HG02852 (cell line): Measurements from ENCODE around the gene SLC7A14.

Source experiments
- ATAC-seq: cut with Tn5 transposase; IDR thresholded peaks from one replicate; pipeline ENCODE4 v1.9.1; 2021; ENCODE audit warnings: mild to moderate bottlenecking, moderate library complexity; ENCODE audit not compliant: unreplicated experiment

Gene SLC7A14

DNA sequence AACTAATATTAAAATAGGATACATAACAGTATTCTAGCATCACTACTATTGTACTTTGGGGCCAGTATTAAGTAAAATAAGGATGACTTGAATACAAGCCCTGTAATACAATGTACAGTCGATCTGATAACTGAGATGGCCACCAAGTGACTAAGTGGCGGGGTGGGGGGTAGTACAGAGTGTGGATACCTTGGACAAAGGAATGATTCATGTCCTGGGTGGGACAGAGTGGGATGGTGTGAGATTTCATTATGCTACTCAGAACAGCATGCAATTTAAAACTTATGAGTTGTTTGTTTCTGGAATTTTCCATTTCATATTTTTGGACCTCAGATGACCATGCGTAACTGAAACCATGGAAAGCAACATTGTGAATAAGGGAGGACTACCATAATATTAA, 46.0 kb downstream of the SLC7A14 start:
- no peak for ATAC-seq

DNA sequence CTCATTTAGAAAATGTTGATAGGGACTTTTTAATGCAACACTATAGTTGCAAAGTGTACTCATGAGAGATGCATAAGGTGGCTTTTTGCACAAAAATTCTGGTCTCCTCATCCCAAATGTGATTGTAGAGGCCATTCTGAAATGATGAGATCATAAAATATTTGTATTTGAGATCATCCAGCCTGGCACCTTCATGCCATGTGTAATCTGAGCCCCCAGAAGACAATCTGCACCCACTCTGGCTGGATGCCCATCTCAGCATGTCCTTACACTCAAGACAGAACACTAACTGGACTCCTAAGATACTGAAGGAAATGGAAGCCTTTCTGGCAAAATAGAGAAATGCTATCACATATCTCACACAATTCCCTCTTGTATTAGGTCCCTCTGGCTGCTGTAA, 49.2 kb downstream of the SLC7A14 start:
- ATAC-seq, result no peak

DNA sequence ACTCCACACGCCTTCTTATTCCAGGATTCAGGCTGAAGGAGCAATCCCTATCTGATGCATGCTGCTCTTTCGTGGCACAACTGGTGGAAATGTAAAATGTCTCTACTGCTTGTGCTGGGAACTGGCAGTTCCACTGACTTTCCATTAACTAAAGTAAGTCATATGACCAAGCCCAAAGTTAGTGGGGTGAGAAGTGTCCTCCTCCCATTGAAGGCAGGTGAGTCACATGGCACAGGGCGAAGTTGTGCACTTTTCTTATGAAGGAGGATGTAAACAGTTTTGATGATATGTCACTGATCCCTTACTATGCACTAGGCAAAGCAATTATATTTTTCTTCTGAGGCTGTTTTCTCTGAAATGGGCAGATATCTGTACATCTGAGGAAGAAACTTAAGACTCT, 51.6 kb downstream of the SLC7A14 start:
- no peak for ATAC-seq

DNA sequence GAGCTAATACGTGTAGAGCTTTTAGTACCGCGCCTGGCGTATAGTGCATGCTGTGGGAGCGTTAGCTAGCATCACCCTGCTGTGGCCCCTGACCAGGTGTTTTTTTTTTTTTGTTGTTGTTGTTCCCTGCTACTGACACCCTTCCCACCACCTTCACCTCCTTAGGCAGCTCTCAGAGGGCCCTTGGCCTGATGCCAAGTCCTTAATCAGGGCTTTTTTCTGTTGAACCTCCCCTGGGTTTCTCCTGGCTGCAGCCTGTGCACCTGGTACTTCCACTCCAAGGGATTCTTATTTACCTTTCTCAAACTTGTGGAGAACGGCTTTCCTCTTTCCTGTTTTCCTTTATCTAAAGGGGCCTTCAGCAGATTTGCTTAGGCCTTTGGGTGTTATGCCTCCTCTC, 53.3 kb downstream of the SLC7A14 start:
- ATAC-seq, result no peak

- ATAC-seq, result no peak
These were observed 54.1 kb downstream of the SLC7A14 start for GRCh38 chr3:170531657-170532335.

GRCh38 chr3:170531054-170531453, 54.8 kb downstream of the SLC7A14 start:
- ATAC-seq, result no peak

DNA sequence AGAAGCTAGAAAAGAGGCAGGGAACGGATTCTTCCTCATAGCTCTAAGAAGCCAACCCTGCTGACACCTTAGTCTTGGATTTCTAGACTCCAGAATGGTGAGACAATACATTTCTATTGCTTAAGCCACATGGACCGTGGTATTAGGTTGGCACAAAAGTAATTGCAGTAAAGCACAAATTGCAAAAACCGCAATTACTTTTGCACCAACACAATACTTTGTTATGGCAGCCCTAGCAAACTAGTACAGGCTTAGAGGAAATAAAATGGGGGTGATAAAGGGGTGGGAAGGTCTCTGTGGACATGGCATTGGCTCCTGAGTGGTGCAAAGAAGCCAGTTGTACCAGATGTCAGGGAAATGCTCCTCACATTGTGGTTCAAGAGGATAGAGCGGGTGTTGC, 56.0 kb downstream of the SLC7A14 start:
- ATAC-seq, result no peak

GRCh38 chr3:170529346-170529745, 56.5 kb downstream of the SLC7A14 start:
- no peak for ATAC-seq

DNA sequence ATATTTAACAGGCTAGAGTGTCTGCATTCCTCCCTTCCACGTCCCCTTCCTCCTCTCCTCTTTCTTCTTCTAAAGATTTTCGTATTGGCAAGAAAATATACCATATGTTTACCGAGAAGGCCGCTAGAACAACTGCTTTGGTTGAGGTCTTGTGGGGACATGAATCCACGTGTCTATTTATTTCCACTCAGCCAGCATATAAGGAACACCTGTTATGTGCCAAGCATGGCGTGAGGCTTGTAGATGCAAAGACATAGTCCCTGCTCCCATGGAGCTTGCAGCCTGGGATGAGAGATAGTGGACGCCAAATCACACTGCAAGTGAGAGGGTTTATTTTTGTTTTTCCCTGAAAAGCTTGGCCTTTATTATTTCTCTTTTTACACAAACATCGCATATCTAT, 57.1 kb downstream of the SLC7A14 start:
- no peak for ATAC-seq

GRCh38 chr3:170524073-170524472, 61.8 kb downstream of the SLC7A14 start:
- no peak for ATAC-seq

DNA sequence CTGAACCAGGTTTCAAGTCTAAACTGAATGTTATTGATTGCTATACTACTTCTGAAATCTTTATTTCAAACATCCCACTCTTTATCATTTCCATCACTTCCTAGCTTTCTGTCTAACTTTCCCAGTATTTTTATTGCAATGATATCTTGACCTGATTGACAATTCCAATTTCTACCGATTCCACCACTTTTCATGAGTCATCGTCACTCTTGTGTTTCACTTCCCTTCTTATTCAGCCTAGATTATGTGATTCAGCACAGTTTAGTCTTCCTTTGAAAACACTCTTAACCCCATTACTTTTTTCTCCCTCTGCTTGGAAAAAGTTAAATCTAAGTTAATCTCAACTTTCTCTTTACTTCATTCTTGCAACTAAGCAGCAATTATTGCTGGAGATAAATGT, 62.6 kb downstream of the SLC7A14 start:
- no peak for ATAC-seq

DNA sequence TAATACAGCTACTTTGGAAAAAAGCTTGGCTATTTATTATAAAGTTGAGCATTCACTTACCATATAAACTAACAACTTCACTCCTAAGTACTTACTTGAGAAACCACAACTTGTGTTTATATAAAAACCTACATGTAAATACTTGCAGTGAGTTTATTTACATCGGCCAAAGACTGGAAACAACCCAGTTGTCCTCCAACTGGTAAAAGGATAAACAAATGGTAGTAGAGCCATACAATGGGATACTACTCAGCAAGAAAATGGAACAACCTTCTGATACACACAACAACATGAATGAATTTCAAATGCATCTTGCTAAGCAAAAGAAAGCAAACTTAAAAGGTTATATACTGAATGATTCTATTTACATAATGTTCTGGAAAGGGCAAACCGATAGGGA, 63.7 kb downstream of the SLC7A14 start:
- no peak for ATAC-seq

DNA sequence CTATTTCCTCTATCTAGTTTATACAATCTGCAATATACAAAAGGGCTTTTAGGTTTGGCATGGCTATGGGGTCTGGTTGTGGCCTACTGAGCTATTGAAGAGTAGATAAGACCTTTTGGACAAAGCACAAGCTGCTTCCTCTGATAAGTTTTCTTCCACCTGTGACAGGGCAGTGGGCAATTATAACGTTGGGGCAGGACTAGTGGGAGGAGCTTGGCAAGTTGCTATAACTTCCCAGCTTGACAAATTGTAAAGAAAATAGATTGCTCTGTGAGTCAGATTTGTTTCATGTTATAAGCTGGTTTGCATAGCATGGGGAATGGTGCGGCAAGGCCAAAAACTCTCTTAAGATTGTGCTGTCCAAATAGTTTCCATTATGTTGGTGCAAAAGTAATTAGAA, 64.9 kb downstream of the SLC7A14 start:
- no peak for ATAC-seq

DNA sequence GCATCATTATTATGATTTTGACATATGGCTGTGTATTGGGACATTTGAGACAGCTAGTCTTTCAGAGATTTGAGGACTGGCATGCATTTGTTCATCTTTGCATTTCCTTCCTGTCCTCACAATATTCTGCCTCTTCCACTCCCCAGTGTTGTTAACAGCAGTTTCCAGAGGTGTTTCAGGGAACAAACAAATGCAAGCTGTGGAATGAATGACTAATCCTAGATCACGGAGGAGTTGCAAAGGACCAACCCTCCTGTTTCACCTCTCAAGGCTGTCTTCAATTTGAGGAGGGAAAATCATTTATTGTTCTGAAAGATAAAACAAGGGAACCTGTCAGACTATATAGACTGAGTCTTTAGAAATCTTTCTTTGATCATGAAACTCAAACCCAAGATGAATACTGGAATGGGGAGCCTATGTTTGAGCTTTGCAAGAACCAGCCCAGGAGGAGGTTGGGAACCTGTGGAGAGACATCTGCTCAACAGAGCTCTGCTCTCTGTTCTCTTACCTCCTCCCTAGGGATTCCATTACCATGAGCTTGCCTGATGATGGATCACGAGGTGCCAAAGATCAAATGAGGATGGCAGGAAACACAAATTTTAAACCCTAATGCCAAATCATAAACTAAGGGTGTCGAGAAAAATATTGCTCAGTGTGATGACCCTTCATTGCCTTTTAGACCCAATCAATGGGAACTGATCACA, 68.5 kb downstream of the SLC7A14 start:
- ATAC-seq, result no peak

GRCh38 chr3:170513642-170514041, 72.2 kb downstream of the SLC7A14 start:
- ATAC-seq, result no peak

DNA sequence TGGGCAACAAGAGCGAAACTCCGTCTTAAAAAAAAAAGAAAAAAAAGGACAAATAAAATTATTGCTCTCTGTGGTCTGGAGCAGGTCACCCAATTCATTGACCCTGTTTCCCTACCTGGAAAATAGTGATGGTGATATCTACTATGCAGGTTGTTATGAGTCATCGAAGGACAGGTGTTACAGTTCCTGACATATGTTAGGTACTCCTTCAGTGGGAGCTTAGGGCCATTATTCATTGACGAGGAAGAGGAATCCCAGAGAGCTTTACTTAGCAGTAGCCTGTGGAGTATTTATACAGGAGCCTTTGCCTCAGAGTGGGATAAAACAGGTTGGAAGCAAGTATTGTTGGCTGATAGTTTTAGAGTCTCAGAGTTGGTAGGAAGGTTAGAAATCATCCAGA, 74.5 kb downstream of the SLC7A14 start:
- no peak for ATAC-seq

GRCh38 chr3:170508839-170509238, 77.0 kb downstream of the SLC7A14 start:
- ATAC-seq, result no peak

GRCh38 chr3:170508291-170508690, 77.6 kb downstream of the SLC7A14 start:
- ATAC-seq, result no peak

DNA sequence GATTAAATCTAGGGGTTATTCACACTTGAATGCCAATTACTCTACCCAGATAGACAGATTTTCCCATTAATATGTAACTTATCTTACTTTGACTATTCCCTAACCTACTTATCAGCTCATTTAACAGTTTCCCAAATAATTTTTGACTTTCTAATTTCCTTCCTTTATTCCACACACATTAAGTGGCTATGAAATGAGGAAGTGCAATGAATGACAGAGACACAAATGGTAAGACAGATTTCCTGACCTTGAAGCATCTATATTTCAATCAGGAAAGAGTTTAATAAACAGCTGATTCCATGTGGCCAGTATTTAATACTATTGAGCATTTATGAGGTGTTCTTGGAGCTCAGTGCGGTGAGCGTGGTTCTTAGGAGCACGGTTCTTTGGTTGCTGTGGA, 78.8 kb downstream of the SLC7A14 start:
- no peak for ATAC-seq

GRCh38 chr3:170506556-170506955, 79.3 kb downstream of the SLC7A14 start:
- ATAC-seq, result no peak

DNA sequence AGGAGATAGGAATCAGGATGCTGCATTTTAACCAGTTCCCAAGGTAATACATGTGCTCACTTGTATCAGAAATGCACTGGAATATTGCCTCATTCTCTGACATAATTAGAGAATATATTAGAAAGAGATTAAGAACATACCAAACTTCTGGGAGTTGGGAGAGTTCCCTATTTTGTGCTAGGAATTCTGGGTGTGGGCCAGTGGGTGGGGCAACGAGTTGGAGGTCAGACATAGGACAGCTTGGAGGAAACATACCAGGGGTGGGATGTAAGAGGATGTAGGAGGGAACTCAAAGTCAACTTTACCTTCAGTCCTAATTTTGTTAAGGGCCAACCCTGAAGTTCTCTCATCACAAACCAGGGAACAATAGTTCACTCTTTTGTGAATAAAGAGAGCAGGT, 83.6 kb downstream of the SLC7A14 start:
- no peak for ATAC-seq

DNA sequence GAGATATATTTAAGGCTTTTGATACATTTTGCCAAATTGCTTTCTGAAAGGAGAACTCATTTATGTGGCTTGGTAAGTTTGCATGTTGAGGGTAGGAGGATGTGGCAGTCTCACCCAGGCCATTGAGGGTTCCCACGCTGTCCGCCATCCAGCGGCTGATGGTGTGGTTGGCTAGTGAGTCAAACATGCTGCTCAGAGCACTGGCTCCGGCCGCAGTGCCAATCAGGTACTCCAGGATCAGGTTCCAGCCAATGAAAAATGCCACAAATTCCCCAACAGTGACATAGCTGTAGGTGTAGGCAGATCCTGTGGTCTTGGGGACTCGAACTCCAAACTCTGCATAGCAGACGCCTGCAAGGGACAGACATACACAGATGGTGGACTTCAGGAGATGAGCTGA, 84.9 kb downstream of the SLC7A14 start:
- ATAC-seq, result no peak

DNA sequence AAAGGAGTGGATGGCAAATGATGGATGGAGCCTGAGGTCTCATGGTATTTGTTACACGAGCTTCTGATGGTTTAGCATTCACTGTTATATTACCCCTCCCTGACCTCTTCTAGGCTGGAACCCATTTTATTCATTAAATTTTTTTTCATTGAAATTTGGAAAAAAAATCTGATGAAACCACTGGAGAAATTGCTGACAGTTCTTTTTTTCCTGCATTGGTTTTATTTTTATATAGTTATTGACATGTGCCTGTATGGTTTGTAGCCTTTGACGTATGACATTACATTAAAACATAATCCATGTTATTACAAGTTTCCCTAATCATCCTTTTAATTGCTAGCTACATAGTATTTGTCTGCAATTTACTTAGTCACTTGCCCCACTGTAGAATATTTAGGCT, 85.4 kb downstream of the SLC7A14 start:
- ATAC-seq, result no peak
